HCT116 (cell line): Measurements from ENCODE around the gene TYW1B. TPM values are rescaled to one million over a fixed set of nuclear protein-coding genes. Genes with fewer than 3 reads are reported as not detected.
A peak's percentile ranks its signal among the peaks of the same experiment; 100 is the strongest.
"Not testable (repeated sequence)": the region's sequence is repeated elsewhere in the genome, so short reads cannot be mapped to it uniquely, and the experiment has no call there.

ENCODE experiments used
- ATAC-seq: fragments of 200-7000 bp; cut with Tn5 transposase; 2 replicates; pipeline ENCODE4 v1.9.1; 2020; ENCODE audit warnings: mild to moderate bottlenecking, moderate library complexity
- BruUV-seq: library from RNA; stranded (reverse); fragments of 400-500 nt; replicated peaks from 2 replicates; lab custom pipeline; 2021; lab: Mats Ljungman, UMichigan
- CTCF ChIA-PET: fragments of 300-600 bp; sonication (Branson Sonifier 250); formaldehyde crosslinking; loops from one replicate; lab custom pipeline; 2021; ENCODE audit warnings: antibody characterized with exemption; lab: Charles Lee
- POLR2A ChIA-PET: fragments of 300-600, 350-600 bp; sonication (Branson Sonifier 250); formaldehyde crosslinking; loops from one replicate; lab custom pipeline; 2021; ENCODE audit warnings: antibody characterized with exemption; lab: Charles Lee
- RAD21 ChIA-PET, 2 experiments: fragments of 300-600 bp; sonication (Branson Sonifier 250); formaldehyde crosslinking; loops; one replicate each; lab custom pipeline; 2023; ENCODE audit warnings: low total read pairs in 2 of 2; ENCODE audit not compliant: uncharacterized antibody in 2 of 2, unreplicated experiment in 2 of 2, low non-redundant PET in 1 of 2; lab: Charles Lee
- DNase-seq: peaks from one replicate; pipeline ENCODE4 v3.0.0-alpha.2; 2010; ENCODE audit warnings: low read depth, low spot score
- H2AFZ ChIP-seq: fragments of 200-600 bp; shearing (Covaris generic), sonication (generic); 2 replicates; pipeline ENCODE4 v1.6.1; 2017; ENCODE audit warnings: low read depth, mixed run types, mixed read lengths, antibody characterized with exemption, low read length; ENCODE audit not compliant: poor library complexity, severe bottlenecking
- H3K27ac ChIP-seq: 2 replicates; pipeline ENCODE4 v1.5.1; 2012; ENCODE audit warnings: low read depth, low read length
- H3K27me3 ChIP-seq: fragments of 200-600 bp; sonication (generic); 2 replicates; pipeline ENCODE4 v1.6.1; 2016; ENCODE audit warnings: mixed run types, low read length, mixed read lengths; ENCODE audit not compliant: insufficient read depth
- H3K36me3 ChIP-seq, 2 experiments: fragments of 200-500 bp in 1 of 2; fragments of 200-600 bp in 1 of 2; sonication (Bioruptor generic) in 1 of 2; sonication (generic) in 1 of 2; 2 replicates each; pipeline versions ENCODE4 v1.5.1 to v1.6.1; 2014 to 2016; ENCODE audit warnings: low read length in 2 of 2, inconsistent platforms in 1 of 2, mixed read lengths in 1 of 2, mixed run types in 1 of 2; ENCODE audit not compliant: insufficient read depth in 2 of 2, control insufficient read depth in 1 of 2
- H3K4me1 ChIP-seq, 2 experiments: fragments of 200-600 bp in 1 of 2; sonication (generic) in 1 of 2; 2 replicates each; pipeline versions ENCODE4 v1.5.1 to v1.6.1; 2012 to 2017; ENCODE audit warnings: low read length in 2 of 2, inconsistent platforms in 1 of 2, mild to moderate bottlenecking in 1 of 2, mixed read lengths in 1 of 2, mixed run types in 1 of 2, moderate library complexity in 1 of 2; ENCODE audit not compliant: insufficient read depth in 2 of 2, control insufficient read depth in 1 of 2
- H3K4me2 ChIP-seq: fragments of 200-600 bp; sonication (generic); 2 replicates; pipeline ENCODE4 v1.6.1; 2017; ENCODE audit warnings: mixed run types, low read length, mixed read lengths
- H3K4me3 ChIP-seq, 2 experiments: fragments of 200-600 bp in 1 of 2; sonication (generic) in 1 of 2; replicated peaks in 1 of 2; 2 replicates each; pipeline ENCODE4 v1.5.1; 2011 to 2016; ENCODE audit warnings: low read length in 2 of 2, control low read depth in 1 of 2, low read depth in 1 of 2, mild to moderate bottlenecking in 1 of 2, mixed read lengths in 1 of 2, mixed run types in 1 of 2
- H3K79me2 ChIP-seq: fragments of 200-600 bp; sonication (generic); 2 replicates; pipeline ENCODE4 v1.6.1; 2017; ENCODE audit warnings: mild to moderate bottlenecking, mixed run types, low read length, moderate library complexity, mixed read lengths; ENCODE audit not compliant: insufficient read depth
- H3K9ac ChIP-seq: fragments of 200-600 bp; sonication (generic); 2 replicates; pipeline ENCODE4 v1.6.1; 2016; ENCODE audit warnings: low read length, mixed read lengths
- H3K9me2 ChIP-seq: fragments of 200-600 bp; sonication (generic), shearing (Covaris generic); 2 replicates; pipeline ENCODE4 v1.6.1; 2017; ENCODE audit warnings: mixed run types, mild to moderate bottlenecking, moderate library complexity; ENCODE audit not compliant: insufficient read depth
- H3K9me3 ChIP-seq, 2 experiments: fragments of 200-500 bp in 1 of 2; fragments of 200-600 bp in 1 of 2; sonication (Bioruptor generic) in 1 of 2; sonication (generic) in 1 of 2; 2 replicates each; pipeline ENCODE4 v1.6.1; 2014 to 2017; ENCODE audit warnings: low read length in 2 of 2, mixed read lengths in 2 of 2, inconsistent platforms in 1 of 2, low read depth in 1 of 2, mild to moderate bottlenecking in 1 of 2, mixed run types in 1 of 2, moderate library complexity in 1 of 2; ENCODE audit not compliant: control insufficient read depth in 1 of 2, insufficient read depth in 1 of 2
- H4K20me1 ChIP-seq: fragments of 200-600 bp; sonication (generic), shearing (Covaris generic); 2 replicates; pipeline ENCODE4 v1.6.1; 2017; ENCODE audit warnings: mixed run types, mild to moderate bottlenecking, moderate library complexity; ENCODE audit not compliant: insufficient read depth
- RAD21 ChIP-seq: IDR thresholded peaks from 2 replicates; pipeline ENCODE4 v1.6.1; 2012; ENCODE audit warnings: low read depth, mild to moderate bottlenecking
- SIN3A ChIP-seq: IDR thresholded peaks from 2 replicates; pipeline ENCODE4 v1.6.1; 2012; ENCODE audit warnings: low read depth
- ZFX ChIP-seq: fragments of 450-650 bp; IDR thresholded peaks from 2 replicates; pipeline ENCODE4 v1.6.1; 2017
- intact Hi-C: fragments of 100-400 bp; cut with micrococcal nuclease; formaldehyde crosslinking; loops from 2 replicates; pipeline ENCODE4 v1.10.0; 2022
- total RNA-seq: library from RNA; stranded (reverse); gene quantifications from one replicate; pipeline ENCODE4 v1.2.1, GENCODE V29; 2021; ENCODE audit not compliant: unreplicated experiment
- TF ChIP-seq, protein P1 (sequence below), 3 experiments: fragments of 200-600 bp in 1 of 3; sonication (generic) in 1 of 3; IDR thresholded peaks in 2 of 3; conservative IDR thresholded peaks in 1 of 3; 2 replicates each; pipeline ENCODE4 v1.5.1; 2012 to 2017; ENCODE audit warnings: low read depth in 2 of 3, low read length in 2 of 3, antibody characterized with exemption in 1 of 3, borderline replicate concordance in 1 of 3, control low read depth in 1 of 3, mild to moderate bottlenecking in 1 of 3, mixed read lengths in 1 of 3, mixed run types in 1 of 3, moderate library complexity in 1 of 3; ENCODE audit not compliant: insufficient read depth in 1 of 3

Gene TYW1B
- total RNA-seq, 1 experiment from 2014 or later, result 2.4 TPM

DNA sequence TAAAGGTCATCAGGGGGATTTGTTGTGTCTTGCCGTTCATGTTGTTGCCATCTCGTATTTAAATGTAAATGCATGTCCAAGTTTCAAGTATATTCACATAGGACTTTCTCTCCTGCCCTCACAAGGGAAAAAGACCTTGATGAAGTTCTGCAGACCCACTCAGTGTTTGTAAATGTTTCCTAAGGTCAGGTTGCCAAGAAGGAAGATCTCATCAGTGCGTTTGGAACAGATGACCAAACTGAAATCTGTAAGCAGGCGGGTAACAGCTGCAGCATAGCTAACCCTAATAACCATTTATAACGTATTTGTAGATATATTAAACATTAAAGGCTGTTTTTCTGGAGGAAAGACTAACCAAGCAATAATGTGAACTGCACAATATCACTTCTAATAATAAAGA lies 2.6 kb upstream of the TYW1B start:
- H4K20me1 ChIP-seq, H3K27me3 ChIP-seq, H3K9me2 ChIP-seq, DNase-seq, CTCF ChIA-PET, POLR2A ChIA-PET, ATAC-seq, RAD21 ChIA-PET, H2AFZ ChIP-seq, H3K9me3 ChIP-seq, intact Hi-C loops: not testable (repeated sequence)
- Histone ChIP-seq H3K9ac (peak overlapping the region; percentile 76), H3K4me3 (peak overlapping the region; percentile 74 to 83), H3K4me2 (peak overlapping the region; percentile 84), H3K79me2 (peaks cover 38% of the 10 kb centered on the region), H3K36me3 (peaks cover 9 to 16% of the 10 kb centered on the region in 2 experiments; a peak in 3 of 4 replicates), H3K27ac (peak overlapping the region; percentile 29; the same call in 1 of the 2 replicates), H3K4me1 (peaks cover 3 to 13% of the 10 kb centered on the region in 2 experiments; a peak in 3 of 4 replicates)
- TSS peak; percentile 50 for BruUV-seq

DNA sequence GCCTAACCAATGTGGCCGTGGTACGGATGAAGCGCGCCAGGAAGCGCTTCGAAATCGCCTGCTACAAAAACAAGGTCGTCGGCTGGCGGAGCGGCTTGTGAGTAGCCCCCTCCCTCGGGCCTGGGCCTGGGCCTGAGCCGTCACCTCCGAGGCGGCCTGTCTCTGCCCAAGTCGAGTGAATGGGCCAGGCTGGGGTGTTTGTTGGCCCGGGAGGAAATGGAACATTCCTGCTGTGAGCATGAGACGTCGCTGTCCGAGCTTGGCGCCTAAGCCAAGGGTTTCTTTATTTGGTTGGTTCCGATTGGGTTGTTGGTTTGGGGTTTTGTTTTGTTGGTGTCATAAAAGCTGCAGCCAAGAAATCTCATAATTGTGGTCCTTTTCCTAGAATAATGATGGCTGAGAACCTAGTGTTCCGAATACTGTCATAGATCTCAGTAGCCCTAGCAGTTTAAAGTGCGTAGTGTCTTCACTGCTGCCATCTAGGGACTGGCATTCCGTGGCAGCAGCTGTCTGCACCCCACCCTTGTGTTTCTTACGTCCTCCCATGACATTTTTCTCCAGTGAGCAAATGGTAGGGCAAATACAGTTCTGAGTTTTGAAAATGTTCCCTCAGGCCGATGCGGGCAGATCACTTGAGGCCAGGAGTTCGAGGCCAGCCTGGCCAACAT lies 1.8 kb upstream of the TYW1B start:
- Histone ChIP-seq H3K4me3 (peak overlapping the region; percentile 74 to 83), H3K27ac (peak overlapping the region; percentile 81), H3K4me1 (peaks cover 3 to 13% of the 10 kb centered on the region in 2 experiments; a peak in 3 of 4 replicates), H3K9ac (peak overlapping the region; percentile 76), H3K36me3 (peaks cover 9 to 16% of the 10 kb centered on the region in 2 experiments; a peak in 3 of 4 replicates), H3K79me2 (peaks cover 38% of the 10 kb centered on the region), H3K4me2 (peak overlapping the region; percentile 84)
- DNase-seq (peak; percentile 44), ATAC-seq (peak; percentile 50)
- H3K9me3 ChIP-seq, POLR2A ChIA-PET, H3K27me3 ChIP-seq, H4K20me1 ChIP-seq, BruUV-seq, H2AFZ ChIP-seq, H3K9me2 ChIP-seq: not testable (repeated sequence)
- RAD21 ChIA-PET, result interaction anchor here in 1 of 2 experiments (0.5 kb wide), 1 partner anchor 456 kb away, joined by 3 read pairs; no protein-coding TSS in a partner anchor
- intact Hi-C loops, result loop anchor here (2.0 to 5.0 kb wide), 2 partner anchors 49 to 87 kb away; no protein-coding TSS in a partner anchor
- CTCF ChIA-PET, result interaction anchor here (0.6 to 2.5 kb wide), 2 partner anchors 13 to 86 kb away, joined by 5 to 10 read pairs; no protein-coding TSS in a partner anchor
- TF ChIP-seq SIN3A, result peak; percentile 50; the same call in 1 of the 2 replicates
- TF ChIP-seq, protein P1, sequence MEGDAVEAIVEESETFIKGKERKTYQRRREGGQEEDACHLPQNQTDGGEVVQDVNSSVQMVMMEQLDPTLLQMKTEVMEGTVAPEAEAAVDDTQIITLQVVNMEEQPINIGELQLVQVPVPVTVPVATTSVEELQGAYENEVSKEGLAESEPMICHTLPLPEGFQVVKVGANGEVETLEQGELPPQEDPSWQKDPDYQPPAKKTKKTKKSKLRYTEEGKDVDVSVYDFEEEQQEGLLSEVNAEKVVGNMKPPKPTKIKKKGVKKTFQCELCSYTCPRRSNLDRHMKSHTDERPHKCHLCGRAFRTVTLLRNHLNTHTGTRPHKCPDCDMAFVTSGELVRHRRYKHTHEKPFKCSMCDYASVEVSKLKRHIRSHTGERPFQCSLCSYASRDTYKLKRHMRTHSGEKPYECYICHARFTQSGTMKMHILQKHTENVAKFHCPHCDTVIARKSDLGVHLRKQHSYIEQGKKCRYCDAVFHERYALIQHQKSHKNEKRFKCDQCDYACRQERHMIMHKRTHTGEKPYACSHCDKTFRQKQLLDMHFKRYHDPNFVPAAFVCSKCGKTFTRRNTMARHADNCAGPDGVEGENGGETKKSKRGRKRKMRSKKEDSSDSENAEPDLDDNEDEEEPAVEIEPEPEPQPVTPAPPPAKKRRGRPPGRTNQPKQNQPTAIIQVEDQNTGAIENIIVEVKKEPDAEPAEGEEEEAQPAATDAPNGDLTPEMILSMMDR (IDR thresholded peaks at IDR 0.05 in 2 of 3, conservative IDR thresholded peaks at IDR 0.05 in 1 of 3; ENCODE audit: borderline replicate concordance in 1 of 3, insufficient read depth in 1 of 3, low read depth in 2 of 3, low read length in 2 of 3), result peak in 2 of 3 experiments; percentile 39 to 43; a peak in 4 of 6 replicates
- peak; percentile 17; the same call in 1 of the 2 replicates for TF ChIP-seq RAD21
- TF ChIP-seq ZFX, result peak; percentile 23; the same call in 1 of the 2 replicates
